Mammary epithelial cell (primary cell): ENCODE results near the gene PAF1.

Experiments used
- CTCF ChIP-seq, 2 donors: IDR thresholded peaks in 1 of 2; conservative IDR thresholded peaks in 1 of 2; 2 replicates each; pipeline ENCODE4 v1.5.1; 2011 to 2012; ENCODE audit warnings: inconsistent platforms in 2 of 2, low read length in 2 of 2, mild to moderate bottlenecking in 2 of 2, control low read depth in 1 of 2, low read depth in 1 of 2; ENCODE audit not compliant: insufficient read depth in 1 of 2; ENCODE audit errors: extremely low read depth in 1 of 2
- EZH2 ChIP-seq: IDR thresholded peaks from 2 replicates; pipeline ENCODE4 v1.6.1; 2012; ENCODE audit warnings: low read length, inconsistent platforms, borderline replicate concordance

GRCh38 chr19:39390451-39390750 lies 505 bp downstream of the PAF1 start:
- no peak for TF ChIP-seq CTCF (conservative IDR thresholded peaks at IDR 0.05 in 1 of 2, IDR thresholded peaks at IDR 0.05 in 1 of 2; ENCODE audit: extremely low read depth in 1 of 2, insufficient read depth in 1 of 2, low read depth in 1 of 2, low read length in 2 of 2)
- TF ChIP-seq EZH2: no peak
